HG02884 (cell line): ENCODE data around the gene DLG2.
"Not testable (repeated sequence)": the region's sequence is repeated elsewhere in the genome, so short reads cannot be mapped to it uniquely, and the experiment has no call there.

Experiments used
- ATAC-seq: cut with Tn5 transposase; IDR thresholded peaks from one replicate; pipeline ENCODE4 v1.9.1; 2021; ENCODE audit warnings: mild to moderate bottlenecking, moderate library complexity; ENCODE audit not compliant: unreplicated experiment

The DLG2 gene

GRCh38 chr11:83782329-83782728 lies 1844.8 kb downstream of the DLG2 start:
- no peak for ATAC-seq

- no peak for ATAC-seq
Measured at GRCh38 chr11:83779876-83780275, 1847.3 kb downstream of the DLG2 start.

- no peak for ATAC-seq
Measured at GRCh38 chr11:83778596-83778995, 1848.5 kb downstream of the DLG2 start.

- no peak for ATAC-seq
Measured at GRCh38 chr11:83773950-83774880, 1852.9 kb downstream of the DLG2 start.

GRCh38 chr11:83768489-83768888 lies 1858.7 kb downstream of the DLG2 start:
- ATAC-seq: no peak

GRCh38 chr11:83766932-83767331 lies 1860.2 kb downstream of the DLG2 start:
- ATAC-seq: no peak

GRCh38 chr11:83764643-83765042 lies 1862.5 kb downstream of the DLG2 start:
- ATAC-seq: peak; percentile 92

- no peak for ATAC-seq
Measured at GRCh38 chr11:83760932-83761331, 1866.2 kb downstream of the DLG2 start.

- no peak for ATAC-seq
Measured at GRCh38 chr11:83759148-83759547, 1868.0 kb downstream of the DLG2 start.

- ATAC-seq: no peak
Measured at GRCh38 chr11:83751041-83751440, 1876.1 kb downstream of the DLG2 start.

GRCh38 chr11:83746921-83747585 lies 1880.1 kb downstream of the DLG2 start:
- no peak for ATAC-seq

GRCh38 chr11:83744620-83745192 lies 1882.4 kb downstream of the DLG2 start:
- ATAC-seq: no peak

GRCh38 chr11:83736684-83737083 lies 1890.5 kb downstream of the DLG2 start:
- no peak for ATAC-seq

GRCh38 chr11:83734120-83734519 lies 1893.0 kb downstream of the DLG2 start:
- ATAC-seq: no peak

GRCh38 chr11:83731288-83731687 lies 1895.9 kb downstream of the DLG2 start:
- ATAC-seq: not testable (repeated sequence)

GRCh38 chr11:83728281-83728680 lies 1898.9 kb downstream of the DLG2 start:
- ATAC-seq: no peak

- no peak for ATAC-seq
Measured at GRCh38 chr11:83727251-83727650, 1899.9 kb downstream of the DLG2 start.

GRCh38 chr11:83726316-83726715 lies 1900.8 kb downstream of the DLG2 start:
- ATAC-seq: no peak

- ATAC-seq: peak; percentile 71
Measured at GRCh38 chr11:83725728-83726127, 1901.4 kb downstream of the DLG2 start.

GRCh38 chr11:83725269-83725560 lies 1901.9 kb downstream of the DLG2 start:
- ATAC-seq: no peak

GRCh38 chr11:83723999-83724398 lies 1903.1 kb downstream of the DLG2 start:
- ATAC-seq: no peak
